Measurements from ENCODE around the gene MOB2.

MOB2 gene

DNA sequence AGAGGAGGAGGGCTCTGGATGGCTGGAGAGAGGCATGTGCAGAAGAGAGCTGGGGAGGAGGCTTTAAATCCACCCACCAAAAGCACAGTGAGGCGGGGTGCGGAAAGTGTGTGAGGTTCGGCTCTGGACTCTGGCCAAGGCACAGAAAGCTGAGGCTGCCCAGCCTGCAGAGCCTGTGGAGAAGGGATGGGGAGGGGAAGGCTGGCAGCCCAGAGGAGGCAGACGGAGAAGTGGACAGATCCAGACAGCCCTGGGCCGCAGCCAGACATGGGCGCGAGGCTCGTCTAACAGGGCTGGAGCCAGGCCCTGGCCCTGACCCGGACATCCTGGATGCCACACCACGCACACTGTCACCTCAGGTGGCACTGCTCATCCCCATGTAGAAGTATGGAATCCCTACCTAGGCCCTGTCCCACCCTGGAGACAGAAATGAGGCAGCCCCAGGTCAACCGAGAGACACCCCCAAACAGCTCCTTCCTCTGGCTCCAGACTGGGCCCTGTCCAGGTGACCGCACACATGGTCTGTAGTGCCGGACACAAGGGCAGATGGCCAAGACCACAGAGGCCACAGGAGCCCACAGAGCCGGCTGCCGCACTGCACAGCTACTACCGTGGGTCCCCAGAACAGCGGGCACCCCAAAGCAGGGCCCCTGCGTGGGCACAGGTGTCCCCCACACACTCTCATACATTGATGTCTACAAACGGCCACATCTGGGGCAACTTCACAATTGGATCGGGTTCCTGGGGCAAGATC is 16.6 kb upstream of the MOB2 start:
- no peak for DNase-seq

DNA sequence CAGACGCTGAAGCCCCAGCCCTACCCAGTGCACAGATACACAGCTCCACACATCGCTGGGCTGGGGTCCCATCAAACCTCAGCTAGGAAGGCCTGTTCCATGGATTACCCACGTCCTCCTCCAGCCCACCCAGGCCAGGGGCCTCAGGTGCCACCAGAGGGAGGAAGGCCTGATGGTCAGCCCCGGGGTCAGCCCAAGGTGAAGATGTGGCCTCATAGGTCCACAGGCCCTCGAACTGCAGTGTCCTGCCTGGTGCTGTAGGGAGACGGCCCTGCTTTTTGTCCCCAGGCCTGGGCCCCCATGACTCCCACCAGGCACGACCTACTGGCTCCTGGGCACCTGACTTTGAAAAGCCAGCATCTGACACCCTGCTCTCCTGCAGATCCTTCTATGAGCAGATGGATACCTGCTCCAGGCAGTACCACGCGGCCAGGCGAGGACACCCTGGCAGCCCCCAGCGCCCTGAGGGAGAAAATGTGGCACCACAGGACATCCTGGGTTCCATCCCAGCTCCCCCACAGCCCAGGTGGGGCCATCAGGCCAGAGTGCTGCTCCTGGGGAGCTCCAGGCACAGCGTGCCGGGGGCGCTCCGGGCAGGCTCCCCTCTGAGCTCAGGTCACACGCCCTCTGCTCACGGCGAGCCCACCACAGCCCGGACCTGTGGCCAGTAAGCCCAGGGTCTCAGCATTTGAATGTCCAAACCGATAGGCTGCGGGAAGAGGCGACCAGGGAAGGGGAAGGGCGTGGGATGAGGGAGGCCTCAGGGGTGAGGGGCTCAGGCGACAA is 15.8 kb upstream of the MOB2 start:
- no peak for DNase-seq

GRCh38 chr11:1501421-1502167 is 15.0 kb upstream of the MOB2 start:
- DNase-seq, result no peak

DNA sequence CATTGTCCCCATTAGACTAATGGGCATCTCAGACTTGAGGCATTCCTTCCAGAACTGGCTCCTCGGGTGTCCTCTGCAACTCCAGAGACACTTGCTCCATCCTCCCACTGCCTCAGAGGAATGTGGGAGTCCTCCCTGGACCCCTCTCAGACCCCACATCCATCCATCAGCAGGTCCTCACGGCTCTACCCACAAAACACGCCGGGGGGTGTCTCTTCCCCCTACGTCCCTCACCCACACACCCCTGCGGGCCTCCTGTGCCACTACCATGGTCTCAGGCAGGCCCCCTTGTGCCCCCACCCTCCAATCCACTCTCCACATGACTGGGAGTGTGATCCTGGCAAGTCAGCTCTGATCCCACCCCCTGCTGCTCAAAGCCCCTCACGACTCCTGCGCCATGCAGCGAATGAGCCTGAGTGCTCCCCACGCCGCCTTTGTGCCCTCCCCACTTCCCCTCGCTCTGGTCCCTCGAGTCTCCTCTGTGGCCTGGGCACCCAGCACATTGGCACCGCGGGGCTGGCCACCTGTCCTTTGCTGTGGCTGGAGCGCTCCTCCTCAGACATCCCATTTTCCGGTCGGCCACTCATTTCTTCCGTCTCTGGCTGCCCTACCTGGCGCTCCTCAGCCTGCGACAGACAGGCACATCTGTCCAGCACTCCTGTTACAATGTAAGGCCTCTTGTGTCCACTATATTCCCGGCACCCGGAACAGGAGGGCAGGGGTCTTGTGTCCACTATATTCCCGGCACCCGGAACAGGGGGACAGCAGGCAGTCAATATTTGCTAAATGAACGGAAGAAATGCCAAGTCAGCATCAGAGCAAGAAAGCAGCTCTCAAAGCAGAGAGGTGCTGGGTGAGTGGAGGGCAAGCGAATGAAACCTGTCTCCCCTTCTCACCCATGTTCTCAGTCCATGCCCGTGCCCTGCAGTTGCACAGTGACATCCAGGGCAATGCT is 14.2 kb upstream of the MOB2 start:
- no peak for DNase-seq

DNA sequence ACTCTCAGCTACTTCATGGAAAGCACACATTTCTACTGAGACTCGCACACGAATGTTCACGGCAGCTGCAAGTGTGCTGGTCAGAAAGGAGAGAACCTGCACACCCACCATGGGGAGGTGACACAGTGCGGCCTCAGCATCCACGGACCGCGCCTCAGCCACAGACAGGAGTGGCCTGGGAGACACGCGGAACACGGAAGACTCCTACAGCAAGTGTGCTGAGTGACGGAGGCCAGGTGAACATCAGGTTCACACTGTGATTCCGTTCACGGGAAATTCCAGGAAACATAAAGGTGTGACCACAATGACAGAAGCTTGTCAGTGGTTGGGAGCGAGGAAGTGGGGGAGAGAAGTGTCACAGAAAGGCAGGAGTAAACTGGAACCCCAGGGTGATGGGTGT is 13.3 kb upstream of the MOB2 start:
- DNase-seq, result no peak

DNA sequence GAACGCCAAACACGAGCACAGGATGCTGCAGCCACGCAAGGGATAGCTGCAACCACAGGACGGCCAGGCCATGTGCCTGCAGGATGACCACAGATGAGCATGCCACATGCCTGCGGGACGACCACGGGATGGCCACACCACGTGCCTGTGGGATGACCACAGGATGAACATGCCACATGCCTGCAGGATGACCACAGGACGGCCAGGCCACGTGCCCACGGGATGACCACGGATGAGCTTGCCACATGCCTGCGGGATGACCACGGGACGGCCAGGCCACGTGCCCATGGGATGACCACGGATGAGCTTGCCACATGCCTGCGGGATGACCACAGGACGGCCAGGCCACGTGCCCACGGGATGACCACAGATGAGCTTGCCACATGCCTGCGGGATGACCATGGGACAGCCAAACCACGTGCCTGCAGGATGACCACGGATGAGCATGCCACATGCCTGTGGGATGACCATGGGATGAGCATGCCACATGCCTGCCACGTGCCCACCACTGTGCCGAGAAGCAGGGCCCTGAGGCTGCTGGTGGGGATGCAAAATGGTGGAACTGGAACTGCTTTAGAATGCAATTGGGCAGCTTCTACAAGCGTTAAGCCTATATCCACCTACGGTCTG is 12.8 kb upstream of the MOB2 start:
- DNase-seq, result no peak

DNA sequence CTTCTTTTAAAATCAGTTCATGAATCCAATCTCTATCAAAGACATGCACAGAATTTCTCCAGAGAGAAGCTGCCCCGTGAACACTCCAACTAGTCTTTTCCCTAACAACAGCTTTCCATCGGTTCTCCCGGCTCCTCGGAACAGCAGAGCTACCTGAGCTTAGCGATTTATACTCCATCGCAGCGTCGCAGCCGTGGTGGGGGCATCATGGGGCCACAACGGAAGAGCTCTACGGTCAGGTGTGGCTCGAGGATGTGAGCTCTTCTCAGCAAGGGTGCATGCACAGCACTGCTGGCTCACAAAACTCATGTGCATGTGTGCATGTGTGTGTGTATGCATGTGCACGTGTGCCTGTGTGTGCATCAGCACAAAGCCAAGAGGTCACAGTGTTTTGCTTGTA is 11.7 kb upstream of the MOB2 start:
- no peak for DNase-seq

DNA sequence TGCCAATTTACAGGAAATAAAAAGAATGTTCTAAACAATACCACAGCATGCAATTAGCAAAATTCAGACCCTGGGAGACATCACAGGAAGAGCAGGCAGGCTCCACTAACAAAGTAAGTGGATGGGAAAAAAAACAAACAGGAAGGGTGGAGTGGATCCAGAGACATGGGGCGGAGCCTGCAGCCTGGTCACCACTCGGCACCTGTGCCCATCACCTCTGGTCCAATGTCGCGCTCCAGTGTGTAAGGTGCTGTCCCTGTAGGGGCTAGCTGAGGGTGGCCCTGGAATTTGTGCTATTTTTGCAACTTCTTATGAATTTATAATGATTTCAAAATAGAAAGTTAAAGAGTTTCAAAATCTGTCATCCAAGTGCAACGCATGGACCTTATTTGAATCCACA is 11.0 kb upstream of the MOB2 start:
- DNase-seq, result no peak

DNA sequence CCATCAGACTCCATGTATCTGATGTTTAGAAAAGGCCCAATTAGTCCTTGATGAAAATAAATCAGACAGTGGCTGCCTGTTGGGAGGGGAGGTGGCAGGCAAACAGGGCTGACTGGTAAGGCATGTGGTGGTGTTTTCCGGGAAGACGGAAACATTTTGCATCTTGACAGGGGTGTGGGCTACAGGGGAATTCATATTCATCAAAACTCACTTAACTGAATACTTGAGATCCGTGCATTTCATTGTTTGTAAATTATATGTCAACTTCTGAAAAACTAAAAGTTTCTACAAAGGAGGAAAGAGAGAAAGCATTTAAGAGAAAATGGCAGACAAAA is 10.1 kb upstream of the MOB2 start:
- no peak for DNase-seq

GRCh38 chr11:1496091-1496760 is 9.6 kb upstream of the MOB2 start:
- DNase-seq, result no peak

GRCh38 chr11:1494650-1495049 is 8.1 kb upstream of the MOB2 start:
- no peak for DNase-seq

GRCh38 chr11:1493650-1494244 is 7.2 kb upstream of the MOB2 start:
- no peak for DNase-seq

GRCh38 chr11:1491379-1491778 is 4.8 kb upstream of the MOB2 start:
- DNase-seq, result no peak

DNA sequence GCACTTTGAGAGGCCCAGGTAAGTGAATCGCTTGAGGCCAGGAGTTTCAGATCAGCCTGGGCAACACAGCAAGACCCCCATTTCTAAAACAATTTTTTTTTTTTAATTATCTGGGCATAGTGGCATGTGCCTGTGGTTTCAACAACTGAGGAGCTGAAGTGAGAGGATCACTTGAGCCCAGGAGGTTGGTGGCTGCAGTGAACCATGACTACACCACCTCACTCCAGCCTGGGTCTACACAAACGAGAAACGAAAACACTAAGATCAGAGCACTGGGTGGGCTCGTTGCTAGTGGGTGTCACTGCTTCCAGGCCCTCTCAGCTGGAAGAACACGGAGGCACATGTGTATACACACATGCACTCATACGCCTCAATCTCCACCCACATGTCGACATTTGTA is 4.1 kb upstream of the MOB2 start:
- no peak for DNase-seq

DNA sequence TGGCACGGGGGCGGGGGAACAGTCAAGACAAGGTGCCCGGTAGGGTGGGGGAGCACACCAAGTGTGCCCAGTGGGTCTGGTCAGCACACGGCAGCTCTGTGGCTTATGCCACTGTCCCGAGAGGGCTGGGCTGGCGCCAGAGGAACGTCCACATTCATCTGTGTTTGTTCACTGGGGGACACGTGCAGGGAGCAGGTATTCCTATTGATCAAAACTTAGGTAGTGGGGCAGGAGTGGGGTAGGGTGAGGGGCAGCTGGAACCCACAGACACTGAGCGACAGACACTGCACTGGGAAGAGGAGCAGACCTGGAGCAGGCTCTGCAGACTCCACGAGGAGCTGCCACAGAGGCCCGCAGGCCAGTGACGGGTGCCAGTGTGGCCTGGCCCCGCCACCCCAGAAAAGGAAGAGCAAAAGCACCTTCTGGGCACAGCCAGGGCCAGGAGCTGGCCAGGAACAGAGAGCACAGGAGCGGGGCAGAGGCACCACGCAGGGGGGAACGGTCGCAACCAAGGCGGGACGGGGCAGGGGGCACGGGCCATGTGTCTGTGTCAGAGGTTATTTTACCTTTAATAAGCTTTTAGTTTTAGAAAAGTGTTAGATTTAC is 2.1 kb upstream of the MOB2 start:
- no peak for DNase-seq

- no peak for DNase-seq
These were observed 1.4 kb upstream of the MOB2 start for GRCh38 chr11:1487851-1488574.

- DNase-seq, result no peak
These were observed 692 bp upstream of the MOB2 start for GRCh38 chr11:1487091-1487850.

GRCh38 chr11:1485504-1485885 is 1.1 kb downstream of the MOB2 start:
- no peak for DNase-seq

All from activated T-cell treated with anti-CD3 and anti-CD28 coated beads, Interleukin-2, amount 50 U/mL, for 48 hours (primary cell).